ENCODE results near the gene LENG1. TPM values are rescaled to one million over a fixed set of nuclear protein-coding genes. Genes with fewer than 3 reads are reported as not detected.
"Not testable (repeated sequence)": the region's sequence is repeated elsewhere in the genome, so short reads cannot be mapped to it uniquely, and the experiment has no call there.

Gene LENG1
- total and polyA plus RNA-seq, 10 donors: 7.4 to 14.6 (median 9.0) TPM

GRCh38 chr19:54207676-54207982, 48.1 kb upstream of the LENG1 start:
- intact Hi-C loops (cut with DNase I; ENCODE audit: low total_unique reads): no loop called here
- DNase-seq: no peak
- H3K9me3 ChIP-seq: no peaks in the 10 kb centered on the region
- H3K4me3 ChIP-seq: peak overlapping the region in 3 of 8 donors; percentile 27 to 94 (median 32)
- H3K27ac ChIP-seq: peak overlapping the region in 7 of 8 donors; percentile 85 to 98 (median 93)
- TF ChIP-seq CTCF (IDR thresholded peaks at IDR 0.05 in 8 of 11, conservative IDR thresholded peaks at IDR 0.05 in 3 of 11) (no peak), POLR2A (IDR thresholded peaks at IDR 0.05) (no peak), POLR2AphosphoS5 (IDR thresholded peaks at IDR 0.05) (peak in 1 of 3 donors; percentile 88)
- peaks cover 44 to 98% (median 87%) of the 10 kb centered on the region in 6 donors for H3K4me1 ChIP-seq
- 22 to 36% (median 33%) methylated on average over 5 of the region's 5 CpGs for WGBS, 5 donors
- H3K36me3 ChIP-seq: peaks cover 5 to 67% (median 58%) of the 10 kb centered on the region in 6 donors
- no peaks in the 10 kb centered on the region for H3K27me3 ChIP-seq (replicated peaks in 1 of 7)

GRCh38 chr19:54207193-54207592, 47.7 kb upstream of the LENG1 start:
- H3K9me3 ChIP-seq; H3K27me3 ChIP-seq (replicated peaks in 1 of 7); intact Hi-C loops (cut with DNase I; ENCODE audit: low total_unique reads): not testable (repeated sequence)
- Histone ChIP-seq H3K27ac (peak overlapping the region; percentile 27 to 98 (median 92)), H3K4me1 (peaks cover 48 to 98% (median 91%) of the 10 kb centered on the region in 6 donors), H3K4me3 (peak overlapping the region in 4 of 8 donors; percentile 8 to 94 (median 30)), H3K36me3 (peaks cover 5 to 71% (median 62%) of the 10 kb centered on the region in 6 donors)
- DNase-seq: peak; percentile 88
- TF ChIP-seq POLR2AphosphoS5 (IDR thresholded peaks at IDR 0.05): peak in 1 of 3 donors; percentile 66
- WGBS, 5 donors: 59 to 78% (median 70%) methylated on average over 22 to 23 of the region's 23 CpGs

GRCh38 chr19:54206831-54207177, 47.3 kb upstream of the LENG1 start:
- Histone ChIP-seq H3K4me3 (peak overlapping the region in 5 of 8 donors; percentile 8 to 94 (median 27)), H3K27ac (peak overlapping the region; percentile 27 to 98 (median 92)), H3K36me3 (peaks cover 5 to 75% (median 66%) of the 10 kb centered on the region in 6 donors), H3K4me1 (peaks cover 52 to 98% (median 95%) of the 10 kb centered on the region in 6 donors), H3K27me3 (replicated peaks in 1 of 7) (no peaks in the 10 kb centered on the region), H3K9me3 (no peaks in the 10 kb centered on the region)
- intact Hi-C loops (cut with DNase I; ENCODE audit: low total_unique reads): no loop called here
- WGBS, 5 donors: 62 to 84% (median 77%) methylated on average over 13 of the region's 13 CpGs
- no peak for DNase-seq
- no peak for TF ChIP-seq POLR2AphosphoS5 (IDR thresholded peaks at IDR 0.05)
- no peak for TF ChIP-seq CTCF (IDR thresholded peaks at IDR 0.05 in 8 of 11, conservative IDR thresholded peaks at IDR 0.05 in 3 of 11)
- TF ChIP-seq POLR2A (IDR thresholded peaks at IDR 0.05): no peak

- WGBS, 5 donors: 77 to 90% (median 83%) methylated on average over 20 to 27 of the region's 27 CpGs
- intact Hi-C loops (cut with DNase I; ENCODE audit: low total_unique reads): no loop called here
- TF ChIP-seq POLR2AphosphoS5 (IDR thresholded peaks at IDR 0.05): peak; percentile 60 to 74 (median 71)
- no peak for TF ChIP-seq POLR2A (IDR thresholded peaks at IDR 0.05)
- no peak for TF ChIP-seq CTCF (IDR thresholded peaks at IDR 0.05 in 8 of 11, conservative IDR thresholded peaks at IDR 0.05 in 3 of 11)
- H3K36me3 ChIP-seq: peaks cover 5 to 81% (median 69%) of the 10 kb centered on the region in 6 donors
- no peaks in the 10 kb centered on the region for H3K9me3 ChIP-seq
- peak overlapping the region; percentile 27 to 98 (median 92) for H3K27ac ChIP-seq
- peak overlapping the region in 6 of 8 donors; percentile 8 to 94 (median 22) for H3K4me3 ChIP-seq
- DNase-seq: no peak
- peaks cover 56 to 100% (median 98%) of the 10 kb centered on the region in 6 donors for H3K4me1 ChIP-seq
- no peaks in the 10 kb centered on the region for H3K27me3 ChIP-seq (replicated peaks in 1 of 7)
Observed at GRCh38 chr19:54206030-54206830, 46.7 kb upstream of the LENG1 start.

All from spleen (tissue), 11 donors.